H1 (cell line): ENCODE data around the gene ADRA2B. TPM values are rescaled to one million over a fixed set of nuclear protein-coding genes. Genes with fewer than 3 reads are reported as not detected.
"Not testable (repeated sequence)": the region's sequence is repeated elsewhere in the genome, so short reads cannot be mapped to it uniquely, and the experiment has no call there.

Experiments
- CTCF ChIA-PET: fragments of 300-600 bp; sonication (Branson Sonifier 250); formaldehyde crosslinking; loops from one replicate; lab custom pipeline; 2021; ENCODE audit not compliant: partially characterized antibody; lab: Charles Lee
- POLR2A ChIA-PET: fragments of 300-600 bp; sonication (Branson Sonifier 250); formaldehyde crosslinking; loops from one replicate; lab custom pipeline; 2021; ENCODE audit warnings: inconsistent platforms; ENCODE audit not compliant: partially characterized antibody; lab: Charles Lee
- DNase-seq, 2 experiments: peaks; one replicate each; pipeline versions ENCODE4 v3.0.0 to v3.0.0-alpha.2; 2010 to 2022; ENCODE audit warnings: low spot score in 2 of 2, low read depth in 1 of 2, mixed read lengths in 1 of 2
- FAIRE-seq: peaks from 2 replicates; lab custom pipeline; 2011; peaks lifted over from hg19 to GRCh38; lab: Jason Lieb, UNC
- H2AFZ ChIP-seq: 2 replicates; pipeline ENCODE4 v1.8.1; 2012; ENCODE audit warnings: low read length, inconsistent platforms
- H2AK5ac ChIP-seq: 2 replicates; pipeline ENCODE4 v1.6.1; 2013; ENCODE audit warnings: low read depth, low read length
- H2BK120ac ChIP-seq: replicated peaks from 2 replicates; pipeline ENCODE3; 2013; ENCODE audit warnings: low read depth, low read length, inconsistent platforms
- H2BK12ac ChIP-seq: 2 replicates; pipeline ENCODE4 v1.6.1; 2013; ENCODE audit warnings: low read depth, low read length
- H2BK15ac ChIP-seq: 2 replicates; pipeline ENCODE4 v1.6.1; 2013; ENCODE audit warnings: low read length
- H2BK20ac ChIP-seq: 2 replicates; pipeline ENCODE4 v1.6.1; 2013; ENCODE audit warnings: low read length
- H2BK5ac ChIP-seq: 2 replicates; pipeline ENCODE4 v1.6.1; 2013; ENCODE audit warnings: low read depth, low read length
- H3K14ac ChIP-seq: 2 replicates; pipeline ENCODE4 v1.6.1; 2013; ENCODE audit warnings: inconsistent platforms; ENCODE audit not compliant: insufficient read length
- H3K18ac ChIP-seq: 2 replicates; pipeline ENCODE4 v1.6.1; 2013; ENCODE audit warnings: low read length; ENCODE audit errors: extremely low read depth
- H3K23ac ChIP-seq: 2 replicates; pipeline ENCODE4 v1.6.1; 2013; ENCODE audit warnings: inconsistent platforms; ENCODE audit not compliant: insufficient read length
- H3K23me2 ChIP-seq: 2 replicates; pipeline ENCODE4 v1.6.1; 2013; ENCODE audit warnings: low read depth, low read length
- H3K27ac ChIP-seq: 2 replicates; pipeline ENCODE4 v1.6.1; 2011; ENCODE audit warnings: low read depth, low read length, inconsistent platforms
- H3K27me3 ChIP-seq, 4 experiments: replicated peaks in 1 of 4; 1 replicate in 1 of 4; 2 replicates in 3 of 4; pipeline versions ENCODE4 v1.6.1 to v1.8.1; 2011 to 2013; ENCODE audit warnings: low read length in 3 of 4, mild to moderate bottlenecking in 3 of 4, inconsistent platforms in 2 of 4, mixed read lengths in 2 of 4, moderate library complexity in 1 of 4; ENCODE audit not compliant: control insufficient read depth in 3 of 4, insufficient read depth in 3 of 4; ENCODE audit errors: extremely low read depth in 1 of 4
- H3K36me3 ChIP-seq, 4 experiments: 2 replicates each; pipeline versions ENCODE4 v1.6.1 to v1.8.1; 2011 to 2013; ENCODE audit warnings: mild to moderate bottlenecking in 4 of 4, low read length in 3 of 4, moderate library complexity in 2 of 4, control low read depth in 1 of 4, inconsistent platforms in 1 of 4; ENCODE audit not compliant: insufficient read depth in 4 of 4, control insufficient read depth in 2 of 4
- H3K4ac ChIP-seq: replicated peaks from 2 replicates; pipeline ENCODE3; 2013; ENCODE audit warnings: low read length, low read depth, mixed read lengths, inconsistent platforms; ENCODE audit not compliant: insufficient read length
- H3K4me1 ChIP-seq, 4 experiments: replicated peaks in 1 of 4; 1 replicate in 1 of 4; 2 replicates in 3 of 4; pipeline versions ENCODE4 v1.6.1 to v1.8.1; 2011 to 2013; ENCODE audit warnings: low read length in 3 of 4, inconsistent platforms in 2 of 4, mixed read lengths in 1 of 4; ENCODE audit not compliant: insufficient read depth in 4 of 4, control insufficient read depth in 3 of 4
- H3K4me2 ChIP-seq, 2 experiments: 2 replicates each; pipeline versions ENCODE4 v1.6.1 to v1.8.1; 2011 to 2013; ENCODE audit warnings: low read depth in 2 of 2, low read length in 2 of 2, control low read depth in 1 of 2, inconsistent platforms in 1 of 2, mild to moderate bottlenecking in 1 of 2; ENCODE audit not compliant: insufficient read depth in 1 of 2
- H3K4me3 ChIP-seq, 4 experiments: fragments of 200-600, 300-600 bp in 1 of 4; sonication (generic), shearing (Covaris generic), sonication (Bioruptor Twin) in 1 of 4; 2 replicates each; pipeline versions ENCODE4 v1.5.1 to v1.8.1; 2011 to 2016; ENCODE audit warnings: low read length in 4 of 4, low read depth in 3 of 4, control low read depth in 2 of 4, inconsistent platforms in 2 of 4, mild to moderate bottlenecking in 2 of 4, mixed read lengths in 1 of 4, moderate library complexity in 1 of 4; ENCODE audit not compliant: insufficient read depth in 2 of 4; ENCODE audit errors: extremely low read depth in 1 of 4
- H3K56ac ChIP-seq: replicated peaks from 2 replicates; pipeline ENCODE3; 2013; ENCODE audit warnings: low read depth, mild to moderate bottlenecking, mixed read lengths, low read length, inconsistent platforms; ENCODE audit not compliant: insufficient read length
- H3K79me1 ChIP-seq: 2 replicates; pipeline ENCODE4 v1.6.1; 2013; ENCODE audit warnings: low read depth, low read length, control low read depth
- H3K79me2 ChIP-seq, 2 experiments: 2 replicates each; pipeline versions ENCODE4 v1.6.1 to v1.8.1; 2012 to 2013; ENCODE audit warnings: low read length in 2 of 2, mild to moderate bottlenecking in 2 of 2, inconsistent platforms in 1 of 2; ENCODE audit not compliant: insufficient read depth in 2 of 2, control insufficient read depth in 1 of 2
- H3K9ac ChIP-seq, 4 experiments: replicated peaks in 1 of 4; 1 replicate in 1 of 4; 2 replicates in 3 of 4; pipeline versions ENCODE4 v1.6.1 to v1.8.1; 2011 to 2013; ENCODE audit warnings: low read depth in 3 of 4, low read length in 3 of 4, control low read depth in 2 of 4, mild to moderate bottlenecking in 2 of 4, moderate library complexity in 2 of 4, inconsistent platforms in 1 of 4; ENCODE audit errors: extremely low read depth in 1 of 4
- H3K9me3 ChIP-seq, 2 experiments: 2 replicates each; pipeline versions ENCODE4 v1.6.1 to v1.8.1; 2012 to 2013; ENCODE audit warnings: mild to moderate bottlenecking in 2 of 2, moderate library complexity in 2 of 2, control low read depth in 1 of 2, inconsistent platforms in 1 of 2, low read depth in 1 of 2, low read length in 1 of 2, mixed read lengths in 1 of 2; ENCODE audit not compliant: insufficient read depth in 2 of 2
- H4K20me1 ChIP-seq, 2 experiments: replicated peaks in 1 of 2; 2 replicates each; pipeline versions ENCODE3 to v1.8.1; 2011 to 2013; ENCODE audit warnings: inconsistent platforms in 2 of 2, low read length in 2 of 2, mild to moderate bottlenecking in 1 of 2; ENCODE audit not compliant: insufficient read depth in 2 of 2, control insufficient read depth in 1 of 2
- H4K5ac ChIP-seq: 2 replicates; pipeline ENCODE4 v1.6.1; 2013; ENCODE audit warnings: low read length, low read depth, mixed read lengths, inconsistent platforms; ENCODE audit not compliant: insufficient read length
- H4K8ac ChIP-seq: 2 replicates; pipeline ENCODE4 v1.8.0; 2013; ENCODE audit warnings: mild to moderate bottlenecking, moderate library complexity, low read length, inconsistent platforms; ENCODE audit not compliant: insufficient read depth; ENCODE audit errors: extremely low read depth
- H4K91ac ChIP-seq: replicated peaks from 2 replicates; pipeline ENCODE3; 2013; ENCODE audit warnings: low read length, mixed read lengths, inconsistent platforms; ENCODE audit not compliant: insufficient read length
- WGBS, 2 experiments: shearing (Covaris generic) in 1 of 2; methylation state at CpG; one replicate each; pipeline versions ENCODE4 v1.1.6 to v1.1.7; 2013 to 2015; ENCODE audit warnings: low lambda C conversion rate in 2 of 2, mixed read lengths in 2 of 2, inconsistent platforms in 1 of 2, low coverage in 1 of 2, missing lambda C conversion rate in 1 of 2; ENCODE audit not compliant: insufficient replicate concordance in 2 of 2, insufficient coverage in 1 of 2, insufficient read length in 1 of 2; ENCODE audit errors: extremely low coverage in 1 of 2, missing lambda C conversion rate in 1 of 2; 5-methylcytosine and 5-hydroxymethylcytosine counted together
- polyA plus RNA-seq, 7 experiments: library from polyadenylated mRNA; depleted of rRNA in 3 of 7; stranded (reverse) in 5 of 7; unstranded in 2 of 7; fragments of >200 nt in 5 of 7; fragments of 200-250 nt in 2 of 7; gene quantifications; 1 replicate in 5 of 7; 2 replicates in 1 of 7; 4 replicates in 1 of 7; pipeline versions ENCODE4 v1.2.1 to v1.2.3, GENCODE V29; 2011 to 2013; ENCODE audit warnings: missing spikeins in 2 of 7, mixed read lengths in 2 of 7
- total RNA-seq: library from RNA; stranded (reverse); fragmentation: NEBNext Ultra II Directional; extraction: Animal tissue kit (Norgen Biotek cat#: 25700); gene quantifications from 2 replicates; pipeline ENCODE4 v1.2.1, GENCODE V29; 2021

Gene ADRA2B
- total and polyA plus RNA-seq, 2 of the 8 experiments (the other 6 are each of a cell fraction or from before 2014, with no cell fraction given), result 5.8 to 6.5 TPM

DNA sequence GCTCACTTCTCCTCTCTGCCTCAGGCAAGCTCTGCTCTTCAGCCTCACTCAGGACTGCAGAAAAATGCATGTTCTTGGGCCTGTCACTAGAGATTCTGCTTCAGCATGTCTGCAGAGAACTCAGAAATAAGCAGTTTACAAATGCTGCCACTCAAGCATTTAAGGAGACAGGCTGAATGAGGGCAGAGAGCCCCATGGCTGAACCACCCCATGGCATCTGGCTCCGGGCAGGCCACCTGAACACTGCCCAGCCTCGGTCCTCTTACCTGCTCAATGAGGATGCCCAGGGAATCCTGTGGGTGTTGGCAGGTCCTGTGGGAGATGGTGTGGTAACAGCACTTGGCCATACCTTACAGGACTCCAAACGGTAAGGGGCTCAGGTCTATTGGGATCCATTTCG, 50.4 kb downstream of the ADRA2B start:
- H2BK15ac ChIP-seq, FAIRE-seq, H2AFZ ChIP-seq, H3K27me3 ChIP-seq, H3K23ac ChIP-seq, DNase-seq, H3K56ac ChIP-seq, H3K36me3 ChIP-seq, H2BK5ac ChIP-seq, H3K23me2 ChIP-seq, H3K4me1 ChIP-seq, H4K91ac ChIP-seq, H2BK20ac ChIP-seq, H3K9ac ChIP-seq, H3K14ac ChIP-seq, H2BK120ac ChIP-seq, H3K9me3 ChIP-seq, H3K18ac ChIP-seq, H3K4me2 ChIP-seq, H3K27ac ChIP-seq, H3K4ac ChIP-seq, H3K79me1 ChIP-seq, H4K20me1 ChIP-seq, H3K79me2 ChIP-seq, H3K4me3 ChIP-seq, H4K5ac ChIP-seq, H2AK5ac ChIP-seq, H4K8ac ChIP-seq, H2BK12ac ChIP-seq: not testable (repeated sequence)
- WGBS, 2 experiments, result 88% methylated on average over 4 of the region's 4 CpGs; no CpG with 5 or more reads in 1 of the 2 experiments
- ChIA-PET CTCF (interaction anchor here (0.7 to 1.4 kb wide), 5 partner anchors 25 to 1634 kb away, joined by 3 to 6 read pairs (median 3); no protein-coding TSS in a partner anchor), POLR2A (interaction anchor here (1.0 kb wide), 1 partner anchor 32 kb away, joined by 3 read pairs; no protein-coding TSS in a partner anchor)
